DLD1 (cell line): ENCODE measurements around the gene CCDC34.

Source experiments
- in situ Hi-C: cut with HindIII; loops from 2 replicates; pipeline ENCODE4 v1.10.0; 2017; ENCODE audit warnings: low sequenced_read_pairs

The CCDC34 gene

DNA sequence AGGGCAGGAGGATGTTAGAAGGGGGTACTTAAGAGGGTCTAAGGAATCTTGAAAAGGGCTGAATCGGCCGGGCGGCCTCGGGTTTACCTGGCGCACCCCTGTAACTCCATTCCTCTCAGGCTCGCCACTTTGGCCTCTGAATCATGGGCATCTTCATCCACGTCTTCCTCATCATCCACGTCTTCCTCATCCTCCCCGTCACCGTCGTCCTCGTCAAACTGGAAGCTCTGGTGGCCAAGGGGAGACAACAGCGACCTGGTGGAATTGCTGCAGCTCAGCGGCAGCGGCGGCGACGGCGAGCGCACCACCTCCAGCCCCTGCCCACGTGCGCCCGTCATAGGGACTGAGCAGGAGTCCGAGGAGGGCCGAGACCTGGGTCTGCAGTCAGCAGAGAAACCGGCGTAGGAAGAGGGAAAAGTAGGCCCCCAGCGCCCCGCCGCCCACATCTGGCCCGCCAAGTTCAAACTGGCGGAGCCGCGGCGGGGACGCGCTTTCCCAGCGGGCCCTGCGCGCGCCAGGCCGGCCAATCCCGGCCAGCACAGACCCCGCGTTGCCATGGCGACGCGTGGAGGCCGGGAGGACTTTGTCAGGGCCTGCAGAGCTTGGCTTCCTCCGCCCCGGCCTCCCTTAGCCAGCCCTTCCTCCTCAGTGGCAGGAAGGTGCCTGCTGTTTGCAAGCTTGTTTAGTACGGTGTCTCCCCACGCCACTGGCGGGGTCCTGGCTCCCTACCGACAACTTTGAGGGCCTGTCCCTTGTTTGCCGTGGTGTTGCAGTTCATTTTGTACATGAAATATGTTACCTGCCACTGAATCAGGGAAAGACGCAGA lies at the start of gene CCDC34:
CCDC34 (minus strand) TSS at position 467 of the 827 bp plus-strand sequence; CDS start at position 446, 21 bp downstream.
- in situ Hi-C loops: no loop called here

DNA sequence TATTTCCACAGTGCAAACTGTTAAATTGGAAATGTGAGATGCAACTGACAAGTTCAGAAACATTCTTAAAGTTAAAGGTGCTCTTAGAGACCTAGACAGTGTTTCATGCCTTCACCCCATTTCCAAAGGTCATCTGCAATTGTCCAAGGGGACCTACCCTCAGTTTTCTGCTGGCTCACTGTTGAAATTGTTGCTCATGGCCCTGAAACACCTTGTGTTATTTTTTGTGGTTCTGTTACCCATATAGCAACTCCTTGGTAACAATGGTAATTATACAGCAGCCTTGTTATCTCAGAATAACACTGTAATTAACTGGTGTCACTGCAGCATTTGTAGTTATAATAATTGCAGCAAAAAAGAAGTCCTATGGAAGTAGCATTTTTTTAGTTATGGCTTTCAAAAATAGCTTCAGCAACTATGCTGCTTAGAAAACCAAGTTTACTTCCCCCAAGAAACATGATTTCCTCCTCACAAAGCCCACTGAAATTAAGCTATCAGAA lies 49.2 kb upstream of the CCDC34 start:
- in situ Hi-C loops: no loop called here

- in situ Hi-C loops: no loop called here
These were observed 48.3 kb upstream of the CCDC34 start for GRCh38 chr11:27411328-27411727.

- in situ Hi-C loops: no loop called here
These were observed 47.3 kb upstream of the CCDC34 start for GRCh38 chr11:27410272-27410671.

GRCh38 chr11:27409742-27410141 lies 46.7 kb upstream of the CCDC34 start:
- in situ Hi-C loops: no loop called here

DNA sequence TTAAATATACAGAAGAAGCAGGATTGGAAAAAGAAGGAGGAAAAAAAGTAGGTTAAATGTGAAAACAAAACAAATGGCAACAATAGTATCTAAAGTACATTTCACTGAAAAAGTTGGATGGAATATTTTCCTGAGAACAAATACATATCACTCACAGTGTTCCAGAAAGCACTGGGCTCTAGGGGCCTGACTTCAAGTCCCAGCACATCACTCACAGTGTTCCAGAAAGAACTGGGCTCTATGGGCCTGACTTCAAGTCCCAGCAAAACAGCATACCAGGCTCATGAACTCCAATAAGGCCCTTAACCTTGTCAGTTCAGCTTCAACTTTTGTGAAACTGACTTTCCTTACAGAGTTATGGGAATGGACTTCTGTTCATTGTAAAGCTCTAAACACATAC lies 46.0 kb upstream of the CCDC34 start:
- in situ Hi-C loops: no loop called here

GRCh38 chr11:27408246-27408800 lies 45.3 kb upstream of the CCDC34 start:
- in situ Hi-C loops: no loop called here

DNA sequence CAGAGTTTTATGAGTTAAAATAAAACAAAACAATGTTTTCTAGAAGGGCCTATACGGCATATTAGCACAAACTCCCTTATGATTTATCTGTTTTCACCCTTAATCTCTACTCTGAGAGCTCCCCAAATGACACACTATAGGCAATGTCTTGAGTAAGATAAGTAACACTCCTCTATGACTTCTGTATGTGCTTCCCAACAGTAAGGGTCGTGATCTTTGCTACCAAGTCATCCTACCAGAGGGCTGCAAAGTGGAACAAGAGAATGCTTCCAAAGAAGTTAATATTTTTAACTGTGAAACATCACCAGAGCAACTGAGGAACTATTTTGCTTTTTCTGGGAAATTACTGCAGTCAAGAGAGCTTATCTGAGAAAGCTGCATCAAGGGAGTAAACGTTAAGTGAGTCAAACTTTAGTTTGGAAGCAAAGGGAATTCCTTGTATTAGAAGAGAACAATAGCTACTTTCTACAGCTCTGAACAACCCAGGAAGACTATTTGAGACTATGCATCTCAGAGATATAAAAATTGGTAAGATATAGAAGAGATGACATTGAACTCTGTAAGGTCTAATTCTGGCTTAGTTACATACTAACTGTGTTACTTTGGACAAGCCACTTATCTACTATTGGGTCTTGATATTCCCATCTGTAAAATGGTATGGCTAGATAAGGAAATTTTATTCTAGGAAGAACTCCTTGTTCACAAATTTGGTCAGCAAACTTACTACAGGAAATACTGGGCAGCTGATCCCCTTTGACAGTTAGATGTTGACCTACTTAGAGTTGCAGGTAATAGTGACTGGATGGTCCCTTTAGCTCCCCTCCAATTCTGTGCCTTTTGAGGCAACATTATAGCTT lies 43.7 kb upstream of the CCDC34 start:
- in situ Hi-C loops: no loop called here

DNA sequence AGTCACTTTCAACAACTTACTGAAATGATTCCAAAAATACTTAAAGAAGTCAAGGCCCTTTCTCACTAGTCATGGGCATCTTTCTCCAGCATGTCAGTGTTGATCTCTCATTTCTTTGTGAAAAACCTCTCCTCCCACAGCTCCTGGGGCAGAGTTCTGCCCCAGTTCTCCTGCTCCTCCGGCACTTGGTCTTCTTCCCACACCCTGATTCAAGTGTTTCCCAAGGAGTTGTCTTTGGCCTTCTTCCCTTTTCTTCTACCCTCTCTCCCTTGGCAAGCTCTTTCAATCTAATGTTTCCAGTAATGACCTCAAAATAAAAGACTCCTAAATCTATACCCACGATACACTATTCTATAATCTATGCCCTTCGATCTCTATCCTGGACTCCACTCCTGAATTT lies 42.1 kb upstream of the CCDC34 start:
- in situ Hi-C loops: no loop called here

- in situ Hi-C loops: no loop called here
These were observed 41.4 kb upstream of the CCDC34 start for GRCh38 chr11:27404427-27404826.

GRCh38 chr11:27403195-27403594 lies 40.2 kb upstream of the CCDC34 start:
- in situ Hi-C loops: no loop called here

DNA sequence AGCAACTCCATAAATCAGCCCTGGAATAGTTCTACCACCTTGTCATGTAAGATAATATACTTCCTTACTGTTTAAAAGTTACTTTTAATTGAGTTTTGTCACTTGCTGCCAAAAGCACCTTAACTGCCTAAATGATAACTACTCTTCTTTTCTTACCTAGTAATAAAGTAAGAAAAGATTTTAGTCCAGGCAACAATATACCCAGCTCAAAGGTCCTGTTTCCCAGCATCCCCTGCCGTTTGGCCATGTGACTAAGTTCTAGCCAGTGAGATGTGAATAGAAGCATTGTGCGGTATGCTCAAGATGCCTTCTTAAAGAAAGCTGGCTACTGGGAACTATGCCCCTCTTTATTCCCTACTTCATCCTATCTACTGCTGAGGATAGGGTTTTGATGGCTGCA lies 39.4 kb upstream of the CCDC34 start:
- in situ Hi-C loops: no loop called here

DNA sequence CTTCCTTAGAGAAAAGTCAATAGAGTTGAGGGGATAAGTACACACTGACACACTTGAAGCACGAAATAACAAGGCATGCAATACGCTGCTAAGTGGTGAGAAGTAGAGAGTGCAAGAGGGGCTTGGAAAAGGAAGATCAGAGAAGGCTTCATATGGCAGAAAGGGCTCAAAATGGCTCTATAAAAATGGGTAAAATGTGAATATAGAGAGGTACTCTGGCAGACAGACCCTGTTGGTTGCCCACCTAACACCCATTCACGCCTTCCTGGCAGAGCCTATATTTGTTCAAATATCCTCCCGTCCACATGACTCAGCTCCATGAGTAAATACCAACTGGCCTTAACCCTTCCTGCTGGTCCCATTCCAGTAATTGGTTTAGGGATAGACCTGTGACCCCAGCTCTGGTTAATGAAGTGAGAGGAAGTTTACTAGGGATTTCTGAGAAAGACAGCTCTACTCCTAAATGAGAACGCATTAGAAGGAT lies 38.9 kb upstream of the CCDC34 start:
- in situ Hi-C loops: no loop called here

DNA sequence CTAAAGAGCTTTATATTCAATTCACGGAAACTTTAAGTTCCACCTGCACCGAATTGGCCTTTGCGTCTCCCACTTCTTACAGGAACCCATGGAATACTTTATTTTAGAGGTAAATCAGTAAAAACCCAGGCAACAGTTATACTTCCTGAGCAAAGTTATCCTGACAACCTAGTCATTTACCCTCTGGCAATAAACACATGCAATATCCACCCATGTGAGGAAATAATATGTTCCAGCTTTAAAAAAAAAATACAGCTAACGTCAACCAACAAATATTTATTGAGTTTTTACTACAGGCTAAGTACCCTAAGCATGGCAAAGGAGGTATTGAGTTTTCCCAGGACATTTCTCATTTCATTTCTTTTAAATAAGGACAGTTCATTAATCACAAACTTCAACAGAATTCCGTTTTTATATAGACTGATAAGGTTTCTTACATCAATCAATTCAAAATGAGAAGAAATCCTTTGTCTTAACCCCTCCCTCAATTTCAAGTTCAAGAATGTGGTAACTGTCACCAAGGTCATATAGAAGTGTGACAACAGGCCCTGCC lies 38.3 kb upstream of the CCDC34 start:
- in situ Hi-C loops: no loop called here

DNA sequence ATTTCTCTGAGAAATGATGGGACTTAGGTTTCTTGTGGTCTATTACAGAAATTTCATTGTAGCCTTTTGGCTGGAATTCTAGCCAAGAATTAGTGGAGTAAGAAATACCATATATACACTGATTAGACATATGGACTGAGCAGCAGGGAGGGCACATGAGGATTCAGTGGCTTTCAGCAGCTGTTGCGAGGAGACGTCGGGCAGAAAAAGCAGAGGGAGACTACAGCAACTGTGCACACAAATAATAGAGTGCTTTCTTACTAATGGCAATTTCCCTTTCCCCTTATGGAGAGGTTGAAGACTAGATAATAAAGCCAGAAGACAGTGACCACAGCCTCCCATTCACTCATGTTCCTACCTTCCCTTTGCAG lies 35.4 kb upstream of the CCDC34 start:
- in situ Hi-C loops: no loop called here

DNA sequence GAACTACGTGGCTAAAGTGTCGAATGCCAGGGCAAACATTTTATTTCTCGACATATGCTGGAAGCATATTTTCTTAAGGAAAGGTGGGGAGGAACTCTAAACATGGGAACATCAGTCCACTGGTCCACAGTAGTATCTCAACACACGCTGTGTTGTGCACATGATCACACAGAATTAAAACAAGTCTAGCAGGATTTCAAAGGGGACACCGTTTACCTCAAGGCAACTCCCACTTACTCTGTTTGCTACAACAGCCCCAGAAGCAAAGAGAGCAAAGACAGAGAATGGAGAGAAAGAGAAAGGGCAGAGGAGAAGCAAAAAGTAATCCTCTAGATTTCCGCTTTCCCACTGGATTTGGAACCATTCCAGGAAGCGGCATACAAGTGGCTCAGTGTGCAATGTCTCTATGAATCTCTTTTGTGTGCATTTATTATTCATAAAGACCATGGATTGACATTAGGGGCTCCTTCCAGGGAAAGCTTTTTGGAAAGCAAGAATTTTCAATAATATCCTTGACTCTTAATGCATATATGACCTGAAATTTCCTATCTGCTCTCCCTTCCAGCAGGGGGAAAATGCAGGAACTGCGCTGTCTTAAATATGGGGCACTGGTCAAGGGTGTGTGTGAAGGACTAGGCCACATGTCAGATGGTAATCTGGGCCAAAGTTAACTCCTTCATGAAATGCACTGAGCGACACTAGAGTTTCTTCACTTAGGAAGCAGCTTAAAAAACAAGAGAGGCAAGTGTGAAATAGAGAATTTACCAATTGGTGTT lies 34.8 kb upstream of the CCDC34 start:
- in situ Hi-C loops: no loop called here

DNA sequence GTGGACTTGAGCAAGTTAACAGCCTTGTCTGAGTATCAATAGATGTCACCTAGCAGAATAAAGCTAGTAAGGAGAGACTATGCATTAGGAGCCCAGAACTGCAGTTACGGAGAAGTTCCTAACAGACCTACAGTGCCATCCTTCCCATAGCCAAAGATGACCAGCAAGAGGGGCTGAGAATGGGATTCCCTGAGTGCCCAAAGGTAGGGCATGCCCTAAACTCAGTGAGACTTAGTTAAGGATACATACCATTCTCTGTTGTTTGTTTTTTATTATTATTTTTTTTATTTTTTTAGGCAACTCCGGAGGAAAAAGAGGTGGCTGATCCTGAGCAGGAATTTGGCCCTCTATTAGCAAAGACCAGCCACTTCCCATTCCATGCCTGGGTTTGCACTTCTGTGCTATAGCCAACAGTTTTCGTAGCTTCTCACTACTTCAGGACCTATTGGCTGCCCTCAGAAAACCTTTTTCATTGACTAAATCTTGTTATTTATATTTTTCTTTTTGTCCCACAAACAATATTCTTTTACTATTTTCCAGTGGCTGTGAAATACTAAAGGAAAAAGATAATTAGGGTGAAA lies 33.3 kb upstream of the CCDC34 start:
- in situ Hi-C loops: no loop called here

DNA sequence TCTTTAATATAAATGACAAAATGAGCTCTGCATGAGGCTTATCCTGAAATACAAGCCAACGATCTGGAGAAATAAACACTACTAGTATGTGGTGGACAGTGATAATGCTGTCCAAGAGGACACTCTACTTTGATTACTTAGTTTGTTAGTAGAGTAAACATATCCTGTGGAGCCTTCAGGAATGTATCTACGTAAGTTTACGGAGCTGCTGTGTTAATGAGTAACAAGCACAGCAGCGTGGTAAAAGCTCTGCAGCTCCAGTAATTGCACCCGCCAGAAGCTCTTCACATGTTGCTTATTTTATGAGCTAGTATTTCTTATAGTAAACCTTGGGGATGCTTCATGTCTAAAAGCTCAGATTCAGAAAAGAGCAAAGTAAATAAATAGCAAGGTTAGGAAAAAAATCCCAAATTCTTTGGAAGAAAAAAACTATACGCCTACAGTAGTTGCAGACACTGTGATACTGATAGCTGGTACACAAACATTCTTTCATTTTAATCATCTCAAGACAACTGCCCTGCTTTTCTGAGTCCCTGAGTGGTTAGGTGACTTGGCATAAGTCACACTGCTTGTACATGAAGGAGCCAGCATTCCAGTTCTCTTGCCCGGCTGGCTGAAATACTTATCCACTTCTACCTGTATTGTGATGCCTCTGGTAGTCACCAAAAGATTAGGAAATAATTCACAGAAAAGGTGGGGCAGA lies 32.7 kb upstream of the CCDC34 start:
- in situ Hi-C loops: no loop called here

DNA sequence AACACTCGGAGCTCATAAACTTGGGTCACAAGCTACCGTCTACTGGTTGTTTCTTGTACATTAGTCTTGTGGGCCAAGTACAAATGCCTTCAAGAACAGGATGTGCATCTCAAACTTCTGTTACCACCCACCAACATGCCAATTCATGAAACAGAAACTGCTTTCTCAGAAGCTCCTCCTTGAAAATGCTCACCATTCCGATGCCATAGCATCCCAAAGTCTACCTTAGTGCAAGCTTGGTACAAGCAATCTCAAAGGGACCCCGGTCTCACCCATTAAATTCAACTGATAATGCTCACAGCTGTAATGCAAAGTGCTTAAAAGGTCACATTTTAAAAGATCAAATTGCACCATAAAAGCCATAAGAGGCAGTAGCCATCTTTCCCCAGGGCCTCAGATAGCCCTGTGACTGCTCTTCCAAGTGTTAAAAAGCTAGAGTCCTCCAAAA lies 31.8 kb upstream of the CCDC34 start:
- in situ Hi-C loops: no loop called here
